GM21529 (cell line): ENCODE measurements around the gene CHN2.

Source experiments
- ATAC-seq: cut with Tn5 transposase; IDR thresholded peaks from one replicate; pipeline ENCODE4 v1.9.1; 2021; ENCODE audit not compliant: unreplicated experiment

Gene CHN2

DNA sequence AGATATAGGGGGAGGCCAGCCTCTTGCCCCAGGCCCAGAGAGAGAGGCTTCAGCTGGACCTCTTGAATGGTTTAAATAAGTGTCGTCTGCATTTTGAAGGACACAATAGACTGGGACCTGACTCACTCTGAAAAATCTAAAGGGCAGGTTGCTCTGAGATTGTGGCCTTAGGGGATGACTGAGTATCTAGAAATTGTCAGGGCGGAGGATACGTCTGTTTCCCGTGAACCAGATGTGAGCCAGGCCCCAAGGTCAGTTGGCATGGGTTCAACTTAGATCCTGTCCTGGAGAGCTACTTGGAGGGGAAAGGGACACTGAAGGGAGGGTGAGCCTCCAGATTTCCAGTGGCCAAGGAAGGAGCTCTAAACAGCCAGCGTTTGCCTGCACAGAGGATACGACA lies 110.2 kb downstream of the CHN2 start:
- no peak for ATAC-seq

DNA sequence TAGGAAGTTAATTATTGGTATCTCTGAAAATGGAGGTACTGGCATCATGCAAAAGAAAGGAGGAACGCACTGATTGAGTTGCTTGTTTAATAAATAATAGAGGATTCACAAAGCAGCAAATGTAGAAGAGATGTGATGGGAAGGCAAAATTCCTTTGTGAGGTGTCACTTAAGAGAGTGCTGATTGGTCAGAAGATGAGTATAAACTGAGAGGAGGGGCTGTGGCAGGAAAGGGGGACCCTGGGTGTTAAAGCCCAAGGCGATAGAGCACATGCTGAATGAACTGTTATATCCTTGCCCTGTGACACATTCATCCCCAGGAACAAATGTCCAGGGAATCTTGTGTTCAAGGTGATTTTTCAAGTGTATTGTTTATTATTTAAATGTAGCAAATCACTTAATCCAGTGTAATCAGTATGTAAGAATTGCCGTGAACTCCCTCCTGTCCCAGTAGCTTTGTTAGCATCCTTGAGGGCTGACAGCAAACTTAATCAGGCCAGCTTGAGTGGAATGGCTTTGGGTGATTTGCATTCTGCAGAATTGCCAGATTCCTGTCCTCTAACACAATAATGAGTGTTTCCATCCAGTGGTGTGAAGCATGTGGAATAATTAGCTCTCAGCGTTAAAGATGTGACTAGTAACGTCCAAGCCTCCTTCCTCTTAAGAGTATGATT lies 111.9 kb downstream of the CHN2 start:
- no peak for ATAC-seq

DNA sequence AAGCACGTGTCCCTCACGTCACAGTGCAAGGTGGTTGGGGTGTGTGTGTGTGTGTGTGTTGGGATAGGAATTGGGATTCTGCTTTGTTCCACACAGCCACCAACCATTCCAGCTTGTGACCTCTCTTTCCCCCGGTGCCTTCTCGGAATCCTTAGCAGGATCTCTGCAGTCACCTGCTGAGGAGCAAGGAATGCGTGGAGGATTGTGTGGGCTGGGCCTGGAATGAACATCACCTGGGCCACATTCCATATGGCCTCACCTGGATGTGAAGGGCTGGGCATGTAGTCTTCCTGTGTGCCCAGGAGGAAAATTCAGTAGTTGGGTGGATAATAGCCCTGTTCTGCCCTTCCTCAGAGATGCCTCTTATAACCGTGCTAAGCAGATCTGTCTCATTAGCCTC lies 113.8 kb downstream of the CHN2 start:
- no peak for ATAC-seq

DNA sequence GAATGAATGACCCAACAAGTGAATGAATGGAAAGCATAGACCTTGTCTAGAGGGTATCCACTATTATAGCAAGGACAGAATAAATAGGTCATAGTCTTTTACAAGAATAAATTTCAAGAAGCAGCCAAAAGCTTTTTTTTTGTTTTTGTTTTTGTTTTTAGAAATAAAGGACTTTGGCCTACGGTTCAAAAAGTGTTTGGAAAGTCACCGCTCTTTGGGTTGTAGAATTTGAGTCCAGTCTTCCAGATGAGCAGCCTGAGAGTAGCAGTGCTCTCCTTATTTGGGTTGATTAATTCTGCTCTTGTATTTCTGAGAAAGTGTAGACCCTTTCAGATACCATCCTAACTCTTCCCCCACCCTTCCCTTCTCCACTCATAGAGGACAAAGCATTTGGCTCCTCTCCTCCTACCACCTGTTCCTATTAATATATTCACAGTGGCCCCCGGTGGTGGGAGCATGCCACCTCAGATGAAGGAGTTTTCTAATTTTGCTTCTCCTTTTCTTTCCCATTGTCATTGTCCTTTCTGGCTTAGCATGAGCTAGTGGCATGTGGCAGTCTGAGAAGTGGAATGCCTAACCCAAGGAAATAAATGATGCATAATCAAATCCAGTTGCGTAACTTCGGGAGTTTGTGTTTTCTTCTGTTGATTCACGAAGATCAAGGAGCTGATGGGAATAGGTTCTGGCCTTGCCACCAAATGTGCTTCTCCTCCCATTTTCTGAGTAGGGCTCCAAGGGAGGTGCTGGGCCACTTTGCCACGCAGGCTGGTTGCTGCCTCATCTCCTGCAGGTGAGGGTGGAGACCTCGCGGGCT lies 114.7 kb downstream of the CHN2 start:
- no peak for ATAC-seq

DNA sequence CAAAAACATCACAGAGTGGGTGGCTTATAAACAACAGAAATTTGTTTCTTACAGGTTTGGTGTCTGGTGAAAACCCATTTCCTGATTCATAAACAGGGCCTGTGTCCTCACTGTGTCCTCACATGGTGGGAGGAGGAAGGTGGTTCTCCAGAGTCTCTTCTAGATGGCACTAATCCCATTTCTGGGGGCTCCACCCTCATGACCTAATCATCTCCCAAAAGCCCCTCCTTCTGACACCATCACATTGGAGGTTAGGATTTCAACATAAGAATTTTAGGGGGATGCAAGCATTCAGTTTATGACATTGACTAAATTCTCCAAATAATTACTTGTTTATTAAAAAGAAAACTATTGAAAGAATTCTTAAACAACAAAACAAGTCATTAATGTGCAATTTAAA lies 116.0 kb downstream of the CHN2 start:
- no peak for ATAC-seq

DNA sequence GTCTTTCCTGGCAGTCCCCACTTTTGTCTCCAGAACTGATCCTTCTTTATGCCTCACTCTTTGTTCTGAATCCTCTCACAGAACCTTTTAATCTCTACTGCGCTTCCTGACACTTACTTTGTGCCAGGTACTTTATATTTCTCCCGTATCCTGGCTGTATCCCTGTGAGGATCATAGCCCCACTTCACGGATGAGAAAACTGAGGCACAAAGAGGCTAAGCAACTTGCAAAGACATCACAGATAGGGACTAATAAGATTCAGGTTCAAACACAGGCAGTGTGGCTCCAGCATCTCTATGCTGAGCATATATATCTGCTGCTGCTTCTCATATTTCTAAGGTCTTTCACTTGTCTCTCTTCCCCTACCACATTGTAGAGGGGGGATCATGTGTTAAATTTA lies 116.7 kb downstream of the CHN2 start:
- ATAC-seq, result no peak

DNA sequence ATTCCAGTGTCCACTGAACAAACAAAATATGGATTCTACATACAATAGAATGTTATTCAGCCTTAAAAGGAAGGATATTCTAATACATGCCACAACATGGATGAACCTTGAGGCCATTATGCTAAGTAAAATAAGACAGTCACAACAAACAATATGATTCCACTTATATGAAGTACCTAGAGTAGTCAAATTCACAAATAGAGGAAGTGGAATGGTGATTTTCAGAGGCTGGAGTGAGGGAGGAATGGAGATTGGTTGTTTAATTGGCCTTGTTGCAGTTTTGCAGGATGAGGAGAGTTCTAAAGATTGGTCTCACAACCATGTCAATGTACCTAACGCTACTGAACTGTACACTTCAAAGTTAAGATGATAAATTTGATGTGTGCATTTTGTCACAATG lies 119.6 kb downstream of the CHN2 start:
- ATAC-seq, result no peak

DNA sequence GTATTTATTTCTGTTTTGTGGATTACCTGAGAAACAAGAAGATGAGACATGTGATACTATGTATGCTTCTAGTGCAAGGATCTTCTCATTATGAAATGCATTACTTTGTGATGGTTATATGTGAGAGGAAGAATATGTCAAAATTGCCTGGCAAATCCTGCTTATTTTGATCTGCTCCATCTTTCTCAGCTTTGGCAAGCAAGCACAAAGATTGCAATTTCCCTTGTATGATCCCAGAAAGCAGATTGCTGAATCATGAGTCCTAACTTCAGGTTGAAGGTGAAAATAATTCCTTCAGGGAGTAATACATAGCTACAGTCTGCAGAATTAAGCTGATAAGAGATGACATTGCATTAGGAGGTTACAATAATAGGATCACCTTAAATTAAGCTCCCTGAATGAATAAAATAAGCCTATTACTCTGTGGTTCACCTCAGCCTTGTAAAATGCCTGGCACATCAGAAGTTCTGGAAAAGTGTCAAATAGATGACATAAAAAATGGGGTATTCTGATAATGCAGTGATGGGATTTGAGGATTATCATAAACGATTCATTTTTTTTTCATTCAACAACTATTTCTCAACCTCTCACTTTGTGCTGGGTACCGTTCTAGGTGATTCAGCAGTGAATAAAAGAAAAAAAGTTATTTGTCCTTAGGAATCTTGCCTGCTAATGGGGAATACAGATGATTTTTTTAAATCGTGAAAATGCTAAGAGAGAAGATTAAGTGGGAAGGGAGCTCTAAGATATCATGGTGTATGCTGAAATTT lies 120.7 kb downstream of the CHN2 start:
- ATAC-seq, result no peak

DNA sequence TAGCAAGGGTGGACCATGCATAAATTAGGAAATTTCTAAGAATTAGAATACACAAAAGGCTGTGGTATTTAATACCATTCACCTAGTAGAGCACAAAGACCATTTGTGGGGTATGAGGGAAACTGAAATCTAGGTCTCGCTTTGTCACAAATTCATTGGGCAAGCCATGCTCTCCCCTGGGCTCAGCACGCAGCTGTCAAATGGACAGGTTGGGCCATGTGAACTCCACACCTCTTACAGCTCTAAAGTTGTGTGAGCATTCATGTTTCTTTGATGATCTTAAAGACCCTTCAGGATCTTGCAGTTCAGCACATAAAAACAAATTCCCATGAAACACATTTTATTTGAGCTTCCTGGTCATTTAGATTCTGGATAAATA lies 121.3 kb downstream of the CHN2 start:
- no peak for ATAC-seq

DNA sequence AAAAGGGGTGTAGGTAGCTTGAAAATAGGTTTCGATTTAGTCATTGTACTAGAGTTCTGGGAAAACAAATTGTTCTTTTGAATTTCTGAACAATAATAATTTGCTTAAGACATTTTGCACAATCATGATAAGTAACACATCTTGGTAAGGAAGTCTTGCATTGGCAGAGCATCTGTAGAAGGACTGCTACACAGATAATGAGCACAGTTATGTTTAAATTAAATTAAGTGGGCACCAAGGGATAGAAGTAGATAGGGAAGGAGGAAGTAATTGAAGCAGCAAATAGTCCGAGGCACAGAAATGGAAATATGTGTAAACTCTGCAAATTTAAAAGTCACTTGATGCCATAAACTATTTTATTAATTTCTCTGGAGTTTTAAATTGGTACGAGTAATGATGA lies 122.4 kb downstream of the CHN2 start:
- ATAC-seq, result no peak

DNA sequence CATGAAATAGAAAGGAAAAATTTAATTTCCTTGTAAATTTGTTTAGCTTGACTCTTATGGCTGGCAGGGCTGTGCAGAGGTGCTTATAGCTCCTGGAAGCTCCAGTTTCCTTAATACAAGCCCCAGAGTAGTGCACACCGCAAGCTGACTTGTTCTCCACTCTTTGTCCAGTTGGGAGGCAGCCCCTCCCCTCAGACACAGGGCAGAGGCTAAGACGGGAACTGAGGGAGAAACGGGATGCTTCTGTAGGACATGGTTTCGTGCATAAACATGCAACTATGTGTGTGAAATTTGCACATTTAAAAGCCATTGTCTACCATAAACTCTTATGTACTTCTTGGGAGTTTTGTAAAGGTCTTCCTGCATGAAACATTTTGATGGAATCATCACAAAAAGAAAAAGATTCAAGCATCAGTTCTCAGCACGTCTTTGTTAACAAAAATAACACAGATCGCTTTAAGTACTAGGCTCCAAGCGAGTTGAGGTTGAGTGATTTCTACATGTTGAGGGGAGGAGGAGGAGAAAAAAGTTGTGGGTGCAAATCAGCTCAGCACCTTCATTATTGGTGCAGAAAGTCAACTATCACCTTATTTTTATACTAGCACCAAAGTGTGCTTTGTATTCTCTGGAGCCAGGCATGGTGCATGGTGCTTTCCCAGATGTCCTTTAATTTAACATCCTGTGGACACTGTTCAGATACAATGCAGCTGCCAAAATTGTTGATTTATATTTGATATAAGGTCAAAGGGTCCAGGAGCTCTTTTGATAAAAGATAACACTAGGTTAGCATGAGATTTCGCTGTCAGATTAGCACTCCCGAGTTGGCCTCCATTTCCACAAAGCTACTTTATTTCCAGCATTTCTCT lies 124.5 kb downstream of the CHN2 start:
- ATAC-seq, result no peak

DNA sequence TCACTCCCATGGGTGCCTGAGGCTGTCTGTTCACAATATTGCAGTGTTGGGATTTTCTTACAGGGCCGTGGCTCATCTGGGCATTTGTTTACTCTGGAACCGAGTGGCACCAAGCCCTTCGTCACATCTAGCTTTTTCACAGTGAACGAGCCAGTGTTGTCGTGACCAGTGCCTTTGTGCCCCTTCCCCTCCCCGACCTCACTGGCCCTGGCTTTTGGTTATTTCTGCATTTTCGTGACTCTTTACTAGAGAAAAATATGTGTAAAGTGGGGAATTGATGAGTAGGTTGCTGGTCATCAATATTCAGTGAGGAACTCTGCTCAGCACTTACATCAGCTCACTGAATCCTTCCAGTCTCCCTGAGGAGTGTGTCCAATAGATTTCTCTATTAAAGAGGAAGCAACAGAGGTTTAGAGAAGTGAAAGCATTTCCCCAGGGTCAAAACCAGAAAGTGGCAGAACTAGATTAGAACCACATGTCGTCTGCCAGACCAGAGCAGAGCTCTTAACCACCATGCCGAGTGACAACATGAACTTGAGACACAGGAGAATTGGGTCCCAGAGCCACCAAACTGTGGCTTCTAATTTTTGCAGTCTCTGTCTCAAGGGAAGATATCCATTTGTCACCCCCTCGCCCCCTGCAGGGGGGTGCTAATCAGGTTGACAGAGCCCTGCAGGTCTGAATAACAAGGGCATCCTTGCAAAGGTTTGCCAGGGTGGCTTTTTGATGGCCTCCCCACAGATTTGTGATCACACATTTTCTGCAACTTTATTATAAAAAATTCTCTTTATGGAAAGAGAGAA lies 125.3 kb downstream of the CHN2 start:
- ATAC-seq, result no peak

DNA sequence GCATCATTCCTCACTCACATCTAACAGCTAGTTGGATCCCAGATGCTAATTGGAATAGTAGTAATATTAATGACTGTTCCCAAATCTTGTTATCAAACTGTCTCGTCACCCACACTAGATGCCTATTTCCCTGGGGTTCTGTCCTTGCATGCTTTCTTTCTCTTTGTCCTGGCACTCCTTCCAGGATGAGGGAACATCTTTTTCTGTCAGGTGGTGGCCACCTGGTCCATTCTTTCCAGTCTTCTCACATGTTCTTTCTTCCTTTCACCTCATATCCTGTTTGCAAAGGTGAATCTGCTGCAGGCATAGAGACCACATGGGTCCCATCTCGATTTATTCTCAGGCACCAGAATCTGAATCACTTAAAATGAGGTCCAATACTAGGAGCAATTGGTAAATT lies 126.0 kb downstream of the CHN2 start:
- ATAC-seq, result no peak

DNA sequence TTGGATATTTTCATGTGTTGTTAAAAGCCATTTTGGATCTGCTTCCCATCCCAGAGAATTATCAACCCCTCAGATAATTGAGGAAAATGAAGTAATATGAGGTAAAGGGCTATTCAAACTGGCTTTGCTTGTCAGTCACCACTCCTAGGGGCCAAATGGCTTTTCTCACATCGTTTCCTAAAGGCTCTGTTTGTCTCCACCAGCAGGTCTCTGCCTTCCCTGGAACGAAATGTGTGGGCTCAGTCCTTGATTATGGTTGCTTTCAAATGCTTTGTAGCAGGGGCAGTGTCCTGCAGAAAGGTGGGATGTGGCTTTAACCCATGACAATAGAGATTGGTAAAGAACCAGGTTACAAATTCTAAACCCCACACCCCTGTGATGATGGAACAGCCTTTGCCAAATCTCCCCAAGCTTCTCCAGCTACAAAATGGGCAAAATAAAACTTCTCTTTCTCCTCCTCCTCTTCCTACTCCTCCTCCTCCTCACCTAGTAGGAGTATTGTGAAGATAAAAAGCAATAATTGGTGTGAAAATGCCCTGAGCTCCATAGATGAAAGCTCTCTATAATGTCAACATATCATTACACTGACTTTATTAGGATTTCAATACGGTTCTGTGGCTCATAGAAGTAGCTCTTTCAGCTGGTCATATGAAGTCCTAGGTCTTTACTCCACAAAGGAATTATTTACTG lies 127.6 kb downstream of the CHN2 start:
- ATAC-seq, result no peak

DNA sequence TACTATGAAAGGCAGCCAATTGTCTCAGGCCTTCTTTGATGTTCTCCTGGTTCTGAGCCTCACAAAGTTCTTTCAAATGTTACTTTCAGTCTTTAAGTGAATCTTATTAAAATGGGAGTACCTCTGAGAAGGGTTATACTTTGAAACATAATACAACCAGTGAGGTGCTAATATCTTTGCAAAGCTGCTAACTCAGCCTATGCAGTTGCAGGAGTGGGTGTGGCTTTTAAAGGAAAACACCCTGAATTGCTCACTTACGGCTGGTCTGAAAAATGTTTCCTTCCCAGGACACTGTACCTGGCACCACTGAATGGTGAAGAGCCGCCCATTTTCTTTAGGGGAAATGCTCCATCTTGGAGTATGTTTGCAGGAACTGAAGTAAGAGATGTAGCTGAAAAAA lies 130.9 kb downstream of the CHN2 start:
- no peak for ATAC-seq

DNA sequence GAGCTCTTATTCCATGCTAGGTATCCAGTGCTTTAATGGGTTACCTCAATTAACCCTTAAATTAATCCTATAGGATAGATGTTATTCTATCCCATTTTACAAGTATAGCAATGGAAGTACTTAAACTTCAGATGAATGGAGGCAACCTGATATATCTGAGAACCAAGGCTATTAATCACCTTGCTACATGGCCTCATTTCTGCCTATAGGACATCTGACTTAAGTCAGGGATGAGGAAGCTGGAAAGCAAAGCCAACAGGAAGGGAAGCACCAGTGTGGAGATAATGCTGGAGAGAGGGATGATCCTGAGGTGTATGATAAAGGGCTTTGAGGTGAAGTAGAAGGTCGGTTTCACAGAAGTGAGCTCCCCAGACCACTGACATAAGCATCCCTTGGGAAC lies 132.3 kb downstream of the CHN2 start:
- no peak for ATAC-seq

DNA sequence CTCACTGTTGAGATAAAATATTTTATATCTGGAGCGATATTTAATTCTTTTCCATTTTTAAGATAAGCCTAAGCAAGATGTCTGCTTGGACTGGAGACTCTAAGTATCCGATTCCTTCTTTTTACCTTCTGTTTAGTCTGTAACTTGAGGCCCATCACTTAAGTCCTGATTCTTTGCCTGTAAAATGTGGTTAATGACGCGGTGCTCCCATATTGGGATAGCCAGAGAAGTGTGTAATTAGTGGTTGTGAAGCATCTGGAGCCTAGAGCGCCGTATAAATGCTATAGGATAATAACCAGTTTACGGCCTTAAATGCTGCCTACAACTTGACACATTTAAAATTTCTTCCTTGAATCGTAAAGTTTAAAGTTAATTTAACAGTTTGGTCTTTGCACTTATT lies 132.9 kb downstream of the CHN2 start:
- no peak for ATAC-seq

DNA sequence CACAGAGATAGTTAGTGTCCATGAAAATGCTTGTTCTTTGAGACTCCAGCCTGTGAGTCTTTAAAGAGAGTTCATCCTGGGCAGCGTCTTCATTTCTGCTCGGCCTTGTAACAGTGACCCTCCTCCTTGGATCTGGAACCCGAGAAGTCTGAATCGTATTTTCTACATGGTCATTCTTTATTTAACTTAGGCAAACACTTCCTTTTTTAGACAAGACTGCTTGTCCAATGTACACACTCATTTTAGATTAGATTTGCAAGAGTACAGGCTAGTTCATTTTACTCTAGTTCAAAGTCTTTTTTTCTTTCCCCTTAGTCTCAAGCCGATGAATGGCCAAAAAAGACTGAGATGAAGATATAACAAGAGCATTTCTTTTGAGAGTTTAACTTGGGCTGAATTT lies 133.5 kb downstream of the CHN2 start:
- no peak for ATAC-seq

DNA sequence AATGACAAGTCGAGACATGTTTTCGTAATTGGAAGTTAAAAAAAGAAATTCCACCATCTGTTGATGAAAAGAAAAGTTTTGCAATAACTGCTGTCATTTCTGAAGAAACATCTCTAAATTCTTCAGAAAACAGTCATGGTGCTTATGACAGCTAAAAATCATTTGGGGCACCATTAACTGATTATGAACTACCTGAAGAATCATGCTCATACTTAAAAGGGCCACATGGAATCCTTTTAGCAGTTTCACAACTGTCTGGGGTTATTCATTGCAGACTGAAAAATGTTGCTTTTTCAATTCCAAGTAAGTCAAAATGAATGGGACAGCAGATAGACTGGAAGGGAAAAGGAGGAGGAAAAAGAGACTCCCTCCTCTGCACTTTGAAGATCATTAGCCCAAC lies 134.2 kb downstream of the CHN2 start:
- no peak for ATAC-seq

DNA sequence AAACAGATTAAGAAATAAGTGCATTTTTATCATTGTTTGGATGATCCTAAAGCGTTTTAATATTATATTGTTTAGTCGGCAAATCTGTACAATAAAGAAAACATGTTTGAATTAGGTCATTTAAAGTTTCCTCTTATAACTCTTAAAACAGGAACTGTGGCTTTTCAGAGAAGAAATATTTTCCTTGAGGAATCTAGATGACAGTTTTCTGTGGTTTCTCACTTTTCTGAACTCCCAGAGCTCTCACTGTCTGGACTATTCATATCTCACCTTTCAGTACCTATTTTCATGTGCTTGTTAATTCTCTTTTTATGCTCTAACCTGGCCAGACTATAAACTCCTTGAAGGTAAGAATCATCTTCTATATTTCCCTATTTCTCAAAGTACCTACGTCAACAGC lies 135.1 kb downstream of the CHN2 start:
- no peak for ATAC-seq
